ENCODE results near the gene KCNN1.
"Not testable (repeated sequence)": the region's sequence is repeated elsewhere in the genome, so short reads cannot be mapped to it uniquely, and the experiment has no call there.

Gene KCNN1

DNA sequence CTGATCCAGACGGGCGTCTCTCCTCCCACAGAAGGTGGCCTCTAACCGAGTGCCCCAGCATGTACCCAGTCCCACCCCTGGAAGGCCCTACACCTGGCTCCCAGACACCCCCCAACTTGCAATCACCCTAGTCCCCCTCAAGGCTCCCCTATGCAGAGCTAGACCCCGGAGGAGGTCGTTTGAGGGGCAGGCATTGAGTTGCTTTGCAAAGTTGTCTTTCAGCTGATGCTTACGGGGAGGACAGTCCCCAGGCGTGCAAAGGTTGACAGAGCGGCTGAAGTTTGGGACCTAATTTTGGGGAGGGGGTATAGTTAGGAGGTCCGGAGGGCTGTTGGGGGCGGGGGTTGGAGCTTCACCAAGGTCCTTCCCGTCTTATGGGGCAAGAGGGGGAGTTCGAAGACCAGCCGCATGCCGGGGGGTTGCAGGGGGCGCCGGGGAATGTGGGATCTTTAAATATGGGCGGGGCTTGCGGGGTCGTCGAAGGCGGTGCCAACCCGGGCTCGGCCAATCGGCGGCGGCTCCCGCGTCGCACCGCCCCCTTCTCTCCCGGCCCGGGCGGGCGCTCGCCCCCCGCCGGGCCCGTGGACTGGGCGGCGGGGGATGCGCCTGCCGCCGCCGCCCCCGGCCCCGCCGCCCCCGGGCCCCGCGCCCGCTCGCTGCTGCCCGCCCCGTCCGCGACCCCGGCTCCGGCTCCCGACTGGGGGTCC is at the start of gene KCNN1:
Gene KCNN1 (plus strand): TSS at position 558 of the 707 bp plus-strand sequence. CDS start 6,782 bp downstream, outside the sequence.
- DNase-seq (ENCODE audit: low spot score), result no peak

DNA sequence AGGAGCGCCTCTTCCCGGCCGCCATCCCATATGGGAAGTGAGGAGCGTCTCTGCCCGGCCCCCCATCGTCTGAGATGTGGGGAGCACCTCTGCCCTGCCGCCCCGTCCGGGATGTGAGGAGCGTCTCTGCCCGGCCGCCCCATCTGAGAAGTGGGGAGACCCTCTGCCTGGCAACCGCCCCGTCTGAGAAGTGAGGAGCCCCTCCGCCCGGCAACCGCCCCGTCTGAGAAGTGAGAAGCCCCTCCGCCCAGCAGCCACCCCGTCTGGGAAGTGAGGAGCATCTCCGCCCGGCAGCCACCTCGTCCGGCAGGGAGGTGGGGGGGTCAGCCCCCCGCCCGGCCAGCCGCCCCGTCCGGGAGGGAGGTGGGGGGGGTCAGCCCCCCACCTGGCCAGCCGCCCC is 48.8 kb upstream of the KCNN1 start:
- DNase-seq (ENCODE audit: low spot score), result not testable (repeated sequence)

DNA sequence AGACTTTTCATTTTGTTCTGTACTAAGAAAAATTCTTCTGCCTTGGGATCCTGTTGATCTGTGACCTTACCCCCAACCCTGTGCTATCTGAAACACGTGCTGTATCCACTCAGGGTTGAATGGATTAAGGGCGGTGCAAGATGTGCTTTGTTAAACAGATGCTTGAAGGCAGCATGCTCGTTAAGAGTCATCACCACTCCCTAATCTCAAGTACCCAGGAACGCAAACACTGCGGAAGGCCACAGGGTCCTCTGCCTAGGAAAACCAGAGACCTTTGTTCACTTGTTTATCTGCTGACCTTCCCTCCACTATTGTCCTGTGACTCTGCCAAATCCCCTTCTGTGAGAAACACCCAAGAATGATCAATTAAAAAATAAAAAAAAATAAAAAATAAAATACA is 47.8 kb upstream of the KCNN1 start:
- not testable (repeated sequence) for DNase-seq (ENCODE audit: low spot score)

DNA sequence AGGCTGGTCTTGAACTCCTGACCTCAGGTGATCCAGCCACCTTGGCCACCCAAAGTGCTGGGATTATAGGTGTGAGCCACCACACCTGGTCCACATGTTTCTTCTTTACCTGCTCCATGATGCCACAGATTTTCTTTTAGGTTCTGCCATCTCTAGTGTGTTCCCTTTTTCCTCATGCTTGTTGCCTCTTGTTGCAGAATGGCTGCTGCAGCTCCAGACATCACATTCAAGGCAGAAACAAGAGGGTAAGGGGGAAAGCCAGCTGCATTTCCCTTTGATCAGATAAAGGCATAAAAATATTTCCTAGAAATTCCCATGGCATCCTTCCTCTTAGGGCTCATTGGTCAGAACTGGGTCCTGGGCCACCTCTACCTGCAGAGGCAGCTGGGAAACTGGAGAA is 46.4 kb upstream of the KCNN1 start:
- no peak for DNase-seq (ENCODE audit: low spot score)

DNA sequence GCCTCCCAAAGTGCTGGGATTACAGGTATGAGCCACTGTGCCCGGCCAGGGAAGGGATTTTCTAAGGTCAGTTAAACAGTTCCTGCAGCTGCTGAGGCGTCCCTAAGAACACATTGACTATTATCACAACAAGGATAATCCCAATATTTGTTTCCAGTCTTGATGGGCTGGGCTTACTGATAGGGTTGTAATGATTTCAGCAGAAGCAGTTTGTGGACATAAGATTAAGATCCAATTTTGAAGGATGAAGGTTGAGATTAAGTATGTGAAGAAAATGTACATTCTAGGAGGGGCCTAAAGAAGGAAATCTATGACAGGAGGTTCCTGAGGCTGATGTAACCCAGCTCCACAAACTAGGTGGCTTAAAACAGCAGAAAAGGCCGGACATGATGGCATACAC is 44.8 kb upstream of the KCNN1 start:
- no peak for DNase-seq (ENCODE audit: low spot score)

DNA sequence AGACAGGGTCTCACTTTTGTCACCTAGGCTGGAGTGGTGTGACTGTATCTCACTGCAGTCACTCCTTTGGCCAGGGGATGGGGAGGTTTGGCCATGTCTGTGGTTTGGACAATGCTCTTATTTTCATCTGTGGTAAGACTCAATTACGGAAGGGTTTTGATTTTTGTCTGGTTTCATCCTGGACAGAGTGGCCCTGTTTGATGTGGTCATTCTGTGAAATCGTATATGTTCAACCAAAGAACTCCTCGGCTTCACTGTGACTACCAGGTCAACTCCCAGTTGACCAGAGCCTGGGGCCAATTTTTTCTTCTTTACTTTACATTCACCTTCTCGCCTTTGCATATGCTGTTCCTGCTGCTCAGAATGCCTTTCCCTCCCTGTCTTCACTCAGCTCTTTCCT is 40.9 kb upstream of the KCNN1 start:
- no peak for DNase-seq (ENCODE audit: low spot score)

DNA sequence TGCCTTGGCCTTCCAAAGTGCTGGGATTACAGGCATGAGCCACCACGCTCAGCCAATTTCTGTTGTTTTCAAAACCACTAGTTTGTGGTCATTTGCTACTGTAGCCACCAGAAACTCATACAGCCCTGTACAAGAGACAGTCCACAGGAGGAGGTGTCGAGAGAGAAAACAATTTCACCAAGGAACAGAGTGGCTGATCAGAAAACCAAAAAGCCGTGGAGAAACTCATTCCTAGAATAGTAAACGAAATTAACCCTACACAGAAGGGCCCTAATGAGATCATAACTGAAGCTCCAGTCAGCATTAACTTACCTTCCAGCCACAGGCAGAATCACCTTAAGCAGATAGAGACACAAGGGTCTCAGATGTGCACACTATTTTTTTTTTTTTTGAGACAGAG is 37.9 kb upstream of the KCNN1 start:
- no peak for DNase-seq (ENCODE audit: low spot score)

DNA sequence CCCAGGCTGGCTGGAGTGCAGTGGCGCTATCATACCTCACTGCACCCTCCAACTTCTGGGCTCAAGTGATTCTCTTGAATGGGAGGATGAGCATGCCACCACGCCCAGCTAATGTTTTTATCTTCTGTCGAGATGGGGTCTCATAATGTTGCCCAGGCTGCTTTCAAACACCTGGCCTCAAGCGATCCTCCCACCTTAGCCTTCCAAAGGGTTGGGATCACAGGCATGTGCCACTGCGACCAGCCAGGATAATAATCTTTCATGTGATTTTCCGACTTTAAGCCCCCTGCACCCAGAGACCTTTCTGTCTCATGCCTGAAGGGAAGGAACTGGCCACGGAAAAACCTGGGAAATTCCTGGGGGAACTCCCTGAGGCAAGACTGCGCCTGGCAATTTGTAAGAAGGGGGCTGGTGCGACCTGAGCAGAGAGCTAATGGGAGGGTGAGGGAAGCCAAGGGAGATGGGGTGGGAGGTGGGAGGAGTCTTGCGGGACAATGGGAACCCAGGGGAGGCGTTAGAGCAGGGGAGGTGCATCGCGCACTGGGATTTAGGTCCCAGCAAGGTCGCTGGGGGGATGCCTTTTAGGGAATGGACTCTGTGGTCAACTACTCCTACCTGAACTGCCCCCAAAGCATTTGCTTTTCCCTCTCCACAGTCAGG is 35.2 kb upstream of the KCNN1 start:
- no peak for DNase-seq (ENCODE audit: low spot score)

DNA sequence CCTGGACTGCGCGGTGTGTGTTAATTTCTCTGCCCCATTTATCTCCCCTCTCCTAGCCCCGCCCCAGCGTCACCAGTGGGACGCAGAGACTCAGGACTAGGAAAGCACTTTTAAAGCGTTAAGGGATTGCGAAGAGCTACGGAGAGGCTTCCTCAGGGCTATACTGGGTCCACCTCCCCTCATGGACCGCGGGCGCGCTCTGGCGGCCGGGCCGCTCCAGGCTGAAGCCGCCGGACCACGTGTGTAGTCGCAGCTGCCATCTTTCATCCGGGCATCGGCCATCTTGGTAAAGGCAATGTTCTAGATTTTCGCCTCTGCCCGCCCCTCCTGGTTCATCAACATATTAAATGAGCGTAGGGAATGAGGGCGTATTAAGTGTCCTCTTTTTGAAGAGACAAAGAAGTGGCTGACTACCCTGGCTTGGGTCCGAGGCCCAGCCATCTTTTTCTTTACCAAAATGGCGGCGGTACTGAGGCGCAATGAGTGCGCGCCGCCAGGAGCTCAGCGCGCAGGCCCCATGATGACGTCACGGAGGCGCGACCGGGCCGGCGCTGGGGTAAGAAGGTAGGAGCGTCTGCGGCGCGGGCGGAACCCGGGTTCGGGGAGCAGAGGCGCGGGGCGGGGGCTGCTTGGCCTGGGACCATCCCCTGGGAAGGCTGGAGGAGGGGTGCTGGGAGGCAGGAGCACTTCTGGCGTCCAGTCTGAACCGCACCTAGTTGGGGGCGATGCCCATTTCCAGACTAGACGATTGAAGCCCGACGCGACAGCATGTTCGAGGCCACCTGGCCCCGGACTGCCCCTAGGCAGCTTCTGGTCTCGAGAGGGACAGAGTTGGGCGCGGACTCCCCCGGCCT is 34.2 kb upstream of the KCNN1 start, which contains the start of gene CCDC124:
Gene CCDC124 (plus strand): TSS at position 531 of the 854 bp plus-strand sequence. CDS start 3,406 bp downstream, outside the sequence.
- peak; percentile 89 for DNase-seq (ENCODE audit: low spot score)

DNA sequence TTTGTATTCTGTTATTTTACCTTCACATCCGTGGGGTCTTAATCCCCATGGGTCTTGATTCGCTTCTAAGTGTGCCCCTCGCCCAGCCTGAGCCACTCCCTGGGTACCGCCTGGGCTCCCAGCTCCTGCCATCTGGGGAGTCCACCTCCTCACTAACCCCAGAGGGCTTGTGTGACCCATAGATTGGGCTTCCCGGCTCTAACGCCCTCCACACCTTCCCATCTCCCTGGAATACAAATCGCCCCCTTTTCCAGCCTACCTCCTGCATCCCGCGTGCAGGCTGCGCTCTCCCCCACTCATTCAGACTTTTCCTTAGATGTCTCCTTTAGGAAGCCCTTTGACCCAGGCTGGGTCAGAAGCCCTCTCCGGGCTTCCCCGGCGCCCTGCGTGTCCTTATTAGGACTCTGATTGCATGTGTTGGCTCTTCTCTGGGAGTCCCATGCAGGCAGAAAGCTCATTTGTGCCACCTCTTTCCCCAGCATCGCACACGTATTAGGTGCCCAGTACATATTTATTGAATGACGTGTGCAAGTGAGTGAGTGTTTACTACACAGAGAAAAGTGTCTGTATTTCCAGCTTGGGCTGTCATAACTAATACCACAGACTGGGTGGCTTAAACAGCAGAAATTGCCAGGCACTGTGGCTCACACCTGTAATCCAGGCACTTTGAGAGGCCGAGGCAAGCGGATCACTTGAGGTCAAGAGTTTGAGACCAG is 33.3 kb upstream of the KCNN1 start:
- no peak for DNase-seq (ENCODE audit: low spot score)

DNA sequence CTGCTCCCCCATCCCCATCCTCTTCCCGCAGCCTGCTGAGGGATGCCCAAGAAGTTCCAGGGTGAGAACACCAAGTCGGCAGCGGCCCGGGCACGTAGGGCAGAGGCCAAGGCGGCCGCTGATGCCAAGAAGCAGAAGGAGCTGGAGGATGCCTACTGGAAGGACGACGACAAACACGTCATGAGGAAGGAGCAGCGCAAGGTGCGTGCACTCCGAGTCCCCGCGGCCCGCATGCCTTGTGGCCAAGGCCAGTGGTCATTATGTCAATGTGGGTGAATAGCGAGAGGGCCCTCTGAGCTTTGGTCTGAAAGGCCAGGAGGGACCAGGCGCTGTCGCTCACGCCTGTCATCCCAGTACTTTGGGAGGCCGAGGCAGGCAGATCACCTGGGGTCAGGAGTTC is 30.5 kb upstream of the KCNN1 start:
- DNase-seq (ENCODE audit: low spot score), result no peak

DNA sequence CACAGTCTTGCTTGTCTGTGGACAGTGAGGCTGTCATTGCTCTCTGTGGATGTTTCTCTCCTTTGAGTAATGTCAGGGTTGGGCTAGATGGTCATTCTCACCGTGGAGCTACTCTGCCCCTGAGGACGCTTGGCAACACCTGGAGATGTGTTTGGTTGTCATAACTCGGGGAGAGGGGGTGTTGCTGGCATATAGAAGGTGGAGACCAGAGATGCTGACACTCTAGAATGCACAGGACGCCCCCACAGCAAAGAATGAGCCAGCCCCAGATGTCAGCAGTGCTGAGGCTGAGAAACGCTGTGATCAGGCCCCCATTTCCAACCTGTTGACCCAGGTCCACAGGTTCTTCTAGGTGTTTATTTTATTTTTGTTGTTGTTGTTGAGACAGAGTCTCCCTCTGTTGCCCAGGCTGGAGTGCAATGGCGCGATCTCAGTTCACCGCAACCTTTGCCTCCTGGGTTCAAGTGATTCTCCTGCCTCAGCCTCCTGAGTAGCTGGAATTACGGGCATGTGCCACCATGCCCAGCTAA is 29.5 kb upstream of the KCNN1 start:
- DNase-seq (ENCODE audit: low spot score), result no peak

DNA sequence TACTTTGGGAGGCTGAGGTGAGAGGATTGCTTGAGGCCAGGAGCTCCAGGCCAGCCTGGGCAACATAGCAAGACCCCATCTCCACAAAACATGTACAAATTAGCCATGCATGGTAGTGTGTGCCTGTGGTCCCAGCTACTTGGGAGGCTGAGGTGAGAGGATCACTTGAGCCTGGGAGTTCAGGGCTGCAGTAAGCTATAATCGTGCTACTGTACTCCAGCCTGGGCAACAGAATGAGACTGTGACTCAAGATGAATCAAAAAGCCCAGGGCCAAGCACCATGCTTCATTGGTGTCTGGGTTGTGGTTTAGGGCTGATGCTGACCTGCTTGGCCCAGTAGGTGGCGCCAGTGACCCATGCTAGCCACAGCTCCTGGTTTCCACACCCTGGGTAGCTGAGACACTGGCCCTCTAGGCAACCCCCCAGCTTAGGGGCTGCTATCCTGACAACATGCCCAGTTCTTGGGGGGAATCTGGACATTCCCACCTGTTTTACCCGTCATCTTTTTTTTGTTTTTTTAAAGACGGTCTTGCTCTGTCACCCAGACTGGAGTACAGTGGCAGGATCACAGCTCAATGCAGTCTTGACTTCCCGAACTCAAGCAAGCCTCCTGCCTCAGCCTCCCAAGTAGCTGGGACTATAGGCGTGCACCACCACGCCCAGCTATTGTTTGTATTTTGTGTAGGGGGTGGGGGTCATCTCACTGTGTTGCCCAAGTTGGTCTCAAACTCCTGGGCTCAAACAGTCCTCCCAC is 28.6 kb upstream of the KCNN1 start:
- DNase-seq (ENCODE audit: low spot score), result peak; percentile 91

DNA sequence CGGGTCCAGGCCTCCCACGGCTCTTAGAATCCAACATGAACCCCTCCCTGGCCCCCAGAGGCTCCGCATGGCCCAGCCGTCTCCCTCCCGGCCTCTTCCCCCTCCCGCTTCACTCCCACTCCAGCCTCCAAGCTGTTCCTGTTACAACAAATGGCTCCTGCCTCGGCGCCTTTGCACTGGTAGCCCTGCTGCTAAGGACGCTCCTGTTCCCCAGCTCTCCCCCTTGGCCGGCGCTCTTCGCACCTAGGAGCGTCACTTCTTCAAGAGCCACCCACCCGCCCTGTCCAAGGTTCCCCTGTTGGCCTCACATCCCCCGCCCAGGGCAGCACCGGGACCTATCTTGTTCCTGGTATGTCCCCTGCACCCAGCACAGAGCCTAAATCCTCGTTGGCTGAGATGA is 24.7 kb upstream of the KCNN1 start:
- DNase-seq (ENCODE audit: low spot score), result no peak

DNA sequence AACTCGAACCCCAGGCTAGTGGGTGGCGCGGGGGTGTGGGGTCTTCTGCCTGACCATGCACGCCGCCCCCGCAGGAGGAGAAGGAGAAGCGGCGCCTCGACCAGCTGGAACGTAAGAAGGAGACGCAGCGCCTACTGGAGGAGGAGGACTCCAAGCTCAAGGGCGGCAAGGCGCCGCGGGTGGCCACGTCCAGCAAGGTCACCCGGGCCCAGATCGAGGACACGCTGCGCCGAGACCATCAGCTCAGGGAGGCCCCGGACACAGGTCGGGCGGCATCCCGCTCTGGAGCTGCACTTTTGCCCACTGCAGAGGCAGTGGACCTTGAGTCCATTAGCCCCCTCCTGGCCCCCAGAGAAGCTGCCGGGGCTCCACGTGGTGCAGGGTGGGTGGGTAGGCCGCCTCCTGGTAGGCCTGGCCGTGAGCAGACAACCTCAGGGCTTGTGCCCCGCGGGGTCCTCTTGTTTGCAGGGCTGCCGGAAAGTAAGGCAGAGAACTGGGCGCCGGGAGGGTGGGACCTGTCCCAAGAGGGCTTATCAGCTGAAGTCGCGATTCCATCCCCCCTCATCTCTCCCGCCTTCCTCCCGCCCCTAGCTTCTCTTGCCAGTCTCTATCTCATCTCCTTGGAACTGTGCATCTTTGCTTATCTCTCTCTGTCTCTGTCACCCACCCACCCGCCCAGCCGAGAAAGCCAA is 24.2 kb upstream of the KCNN1 start:
- no peak for DNase-seq (ENCODE audit: low spot score)

DNA sequence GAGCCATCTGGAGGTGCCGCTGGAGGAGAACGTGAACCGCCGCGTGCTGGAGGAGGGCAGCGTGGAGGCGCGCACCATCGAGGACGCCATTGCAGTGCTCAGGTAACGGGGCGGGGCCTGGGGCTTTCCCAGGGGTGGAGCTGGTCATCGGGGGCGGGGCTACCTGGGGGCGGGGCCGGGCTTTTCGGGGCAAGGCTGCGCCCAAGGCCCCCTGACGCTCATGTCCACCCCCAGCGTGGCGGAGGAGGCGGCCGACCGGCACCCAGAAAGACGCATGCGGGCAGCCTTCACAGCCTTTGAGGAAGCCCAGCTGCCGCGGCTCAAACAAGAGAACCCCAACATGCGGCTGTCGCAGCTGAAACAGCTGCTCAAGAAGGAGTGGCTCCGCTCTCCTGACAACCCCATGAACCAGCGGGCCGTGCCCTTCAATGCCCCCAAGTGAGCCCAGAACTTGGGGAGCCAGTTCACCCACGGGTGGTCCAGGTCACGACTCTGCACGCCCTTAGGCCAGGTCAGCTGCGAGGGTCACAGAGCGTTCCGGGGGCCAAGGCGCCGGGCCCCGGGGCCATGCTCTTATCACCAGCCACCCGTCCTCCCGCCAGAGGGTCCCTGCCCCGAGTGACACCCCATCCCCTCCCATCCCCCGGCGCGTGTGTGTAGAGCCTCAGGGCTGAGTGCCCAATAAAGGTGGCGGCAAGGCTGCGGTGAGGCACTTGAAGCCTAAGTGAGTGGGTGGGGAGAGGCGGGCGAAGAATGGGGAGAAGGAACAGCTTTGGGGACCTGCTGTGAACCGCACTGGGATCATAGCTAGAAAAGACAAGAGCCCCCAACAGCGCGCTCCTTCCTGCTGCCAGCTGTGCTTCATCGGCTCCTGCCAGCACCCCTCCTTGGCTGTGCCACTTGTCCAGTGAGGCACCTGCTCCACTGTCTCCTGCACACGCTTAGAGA is 23.4 kb upstream of the KCNN1 start:
- DNase-seq (ENCODE audit: low spot score), result no peak

DNA sequence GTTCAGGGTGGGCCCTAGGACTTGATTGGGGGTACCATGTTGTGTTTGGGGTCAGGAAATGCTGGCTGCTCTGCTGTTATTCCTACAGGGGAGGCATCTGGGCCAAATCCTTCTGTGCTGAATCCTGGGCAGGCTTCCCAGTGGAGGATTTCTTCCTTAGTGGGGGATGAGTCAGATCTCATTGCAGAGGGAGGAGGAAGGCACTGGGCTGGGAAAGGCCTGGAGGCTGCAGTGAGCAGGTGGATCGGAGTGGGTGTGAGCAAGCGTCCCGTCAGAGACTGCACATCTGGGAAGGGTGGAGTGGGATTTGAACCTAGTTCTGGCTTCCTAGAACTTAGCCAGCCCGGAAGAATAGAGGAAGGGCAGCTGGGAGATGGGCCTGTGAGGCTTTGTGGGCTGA is 22.6 kb upstream of the KCNN1 start:
- DNase-seq (ENCODE audit: low spot score), result no peak

DNA sequence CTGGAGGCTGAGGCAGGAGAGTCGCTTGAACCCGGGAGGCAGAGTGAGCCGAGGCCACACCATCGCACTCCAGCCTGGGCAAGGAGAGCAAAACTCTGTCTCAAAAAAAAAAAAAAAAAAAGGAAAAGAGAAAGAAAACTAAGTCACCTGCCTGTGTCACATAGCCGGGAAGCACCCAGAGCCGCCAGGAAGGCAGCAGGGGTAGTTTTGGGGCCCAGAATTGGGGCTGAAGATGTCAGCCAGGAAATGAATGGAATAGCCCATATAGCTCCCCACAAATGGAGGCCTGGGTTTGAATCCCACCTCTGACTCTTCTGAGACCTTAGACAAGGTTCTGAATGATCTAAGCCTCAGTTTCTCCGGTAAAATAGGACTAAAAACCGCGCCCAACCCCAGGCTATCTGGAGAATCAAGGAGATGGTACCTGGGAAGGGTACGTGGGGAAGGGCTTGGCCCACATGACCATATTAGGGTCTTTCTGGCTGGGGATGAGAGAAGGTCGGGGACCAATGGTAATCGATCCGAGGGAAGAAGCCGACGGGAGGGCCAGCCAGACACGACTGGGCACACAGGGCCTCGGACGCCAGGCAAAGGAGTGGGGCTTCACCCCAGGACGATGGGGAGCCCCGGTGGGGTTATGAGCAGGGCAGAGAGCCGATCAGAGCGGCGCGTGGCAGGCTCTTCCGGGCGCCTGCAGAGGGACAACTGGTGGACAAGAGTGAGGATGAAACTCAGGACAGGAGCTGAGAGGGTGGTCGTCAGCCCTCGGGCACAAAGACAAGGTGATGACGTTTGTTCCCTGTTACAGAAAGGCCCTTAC is 19.7 kb upstream of the KCNN1 start:
- DNase-seq (ENCODE audit: low spot score), result no peak
